KOPT-K1 (cell line): ENCODE results near the gene OCEL1.
A peak's percentile ranks its signal among the peaks of the same experiment; 100 is the strongest.
"Not testable (repeated sequence)": the region's sequence is repeated elsewhere in the genome, so short reads cannot be mapped to it uniquely, and the experiment has no call there.

Experiments used
- H3K27ac ChIP-seq: fragments of 200-600 bp; sonication (generic); 2 replicates; pipeline ENCODE4 v1.5.1; 2016; ENCODE audit warnings: antibody characterized with exemption, mild to moderate bottlenecking, low read depth, low read length; ENCODE audit not compliant: poor library complexity, severe bottlenecking
- H3K36me3 ChIP-seq: fragments of 200-600 bp; sonication (generic); 2 replicates; pipeline ENCODE4 v1.5.1; 2017; ENCODE audit warnings: antibody characterized with exemption, mild to moderate bottlenecking, low read length, moderate library complexity; ENCODE audit not compliant: insufficient read depth
- H3K9me3 ChIP-seq: fragments of 200-600 bp; sonication (generic); 2 replicates; pipeline ENCODE4 v1.5.1; 2017; ENCODE audit warnings: antibody characterized with exemption, low read length, mild to moderate bottlenecking; ENCODE audit not compliant: insufficient read depth, poor library complexity, severe bottlenecking

Gene OCEL1

DNA sequence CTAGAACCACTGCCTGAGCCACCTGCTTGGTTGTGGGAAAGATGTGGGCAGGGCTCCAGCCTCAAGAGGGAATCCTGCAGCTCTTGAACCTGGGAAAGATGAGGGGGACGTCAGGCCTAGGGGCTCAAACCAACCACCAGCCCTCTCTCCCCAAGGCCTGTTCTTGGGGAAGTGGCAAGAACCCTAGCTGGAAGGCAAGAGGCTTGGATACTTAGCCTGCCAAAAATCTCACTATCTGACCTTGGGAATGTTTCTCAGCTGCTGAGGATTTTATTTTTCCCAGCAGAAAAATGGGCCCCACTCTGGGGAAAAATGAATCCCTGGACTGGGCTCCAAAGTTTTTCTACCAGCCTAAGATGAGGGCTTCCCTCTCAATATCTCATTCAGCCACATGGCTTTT is 33.9 kb downstream of the OCEL1 start:
- H3K27ac ChIP-seq = no peak overlapping the region
- no peaks in the 10 kb centered on the region for H3K36me3 ChIP-seq
- no peaks in the 10 kb centered on the region for H3K9me3 ChIP-seq

DNA sequence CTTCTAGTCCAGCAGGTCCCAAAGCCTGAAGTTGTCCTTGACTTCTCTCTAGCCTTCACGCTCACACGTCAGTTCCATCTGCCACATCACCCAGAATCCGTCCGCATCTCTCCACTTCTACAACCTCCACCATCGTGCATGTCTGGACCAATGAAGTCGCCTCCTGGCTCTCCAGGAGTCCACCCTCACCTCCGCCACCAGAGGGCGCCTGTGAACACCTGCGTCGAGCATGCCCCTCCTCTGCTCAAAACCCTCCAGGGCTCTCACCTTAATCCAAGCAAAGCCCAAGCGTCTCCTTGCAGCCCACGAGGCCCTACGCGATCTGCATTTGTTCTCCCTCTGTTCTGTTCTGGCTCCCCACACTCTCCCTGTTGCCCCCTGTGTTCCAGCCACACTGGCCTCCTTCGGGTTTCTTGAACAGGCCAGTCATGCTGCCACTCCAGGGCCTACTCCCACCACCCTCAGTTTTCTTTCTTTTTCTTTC is 34.9 kb downstream of the OCEL1 start:
- Histone ChIP-seq H3K27ac (no peak overlapping the region), H3K36me3 (no peaks in the 10 kb centered on the region), H3K9me3 (no peaks in the 10 kb centered on the region)

DNA sequence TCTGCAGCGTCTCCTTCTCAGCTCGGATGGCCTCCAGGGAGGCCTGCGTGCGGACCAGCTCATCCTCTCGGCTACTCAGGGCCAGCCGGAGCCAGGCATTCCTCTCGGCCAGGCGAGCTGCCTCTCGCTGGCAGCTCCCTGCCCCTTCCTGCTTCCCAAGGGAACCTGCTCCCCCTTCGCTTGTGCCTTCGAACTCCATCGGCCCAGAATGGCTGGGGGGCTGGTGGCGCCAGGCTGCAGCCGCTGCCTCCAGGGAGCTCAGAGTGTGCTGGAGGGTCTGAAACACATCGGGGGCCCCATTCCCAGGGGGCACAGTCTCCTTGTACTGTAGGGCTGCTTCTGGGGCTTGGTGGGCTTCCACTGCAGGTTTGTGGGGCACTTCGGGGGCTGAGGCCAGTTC is 36.5 kb downstream of the OCEL1 start:
- H3K27ac ChIP-seq = no peak overlapping the region
- no peaks in the 10 kb centered on the region for H3K9me3 ChIP-seq
- H3K36me3 ChIP-seq = no peaks in the 10 kb centered on the region

DNA sequence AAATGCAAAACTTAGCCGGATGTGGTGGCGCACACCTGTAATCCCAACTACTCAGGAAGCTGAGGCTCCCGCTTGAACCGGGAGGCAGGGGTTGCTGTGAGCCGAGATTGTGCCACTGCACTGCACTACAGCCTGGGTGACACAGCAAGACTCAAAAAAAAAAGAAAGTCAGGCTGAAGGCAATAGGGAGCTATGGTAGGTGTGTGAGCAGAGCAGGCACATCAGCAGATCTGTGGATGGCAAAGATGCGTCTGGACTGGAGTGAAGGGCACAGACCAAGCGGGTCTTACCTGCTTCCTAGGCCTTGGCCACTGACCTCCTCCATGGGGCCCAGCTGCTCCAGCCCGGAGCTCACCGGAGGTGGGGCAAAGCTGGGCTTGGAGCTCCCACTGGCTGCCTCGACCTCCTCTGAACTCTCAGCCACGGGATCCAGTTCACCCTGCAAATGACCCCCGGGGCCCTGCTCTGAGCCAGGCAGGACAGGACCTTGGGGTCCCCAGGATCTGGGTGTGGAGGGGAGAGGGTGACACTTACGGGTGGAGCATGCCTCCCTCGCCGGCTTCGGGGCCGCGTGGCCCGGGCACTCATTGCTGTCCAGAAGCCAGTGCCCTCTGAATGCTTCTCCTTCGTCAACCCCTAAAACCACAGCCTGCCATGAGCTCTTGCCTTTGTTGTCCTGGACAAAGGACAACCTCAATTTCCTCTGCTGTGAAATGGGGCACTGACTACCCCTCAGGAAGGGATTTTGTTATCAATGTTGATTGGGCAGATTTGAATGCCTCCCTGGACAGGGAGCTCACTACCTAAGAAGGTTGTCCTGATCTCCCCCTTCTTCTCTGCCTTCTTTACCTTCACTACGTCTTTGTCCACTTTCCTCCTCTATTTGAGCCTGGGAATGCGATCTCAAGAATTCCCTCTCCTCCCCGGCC is 38.0 kb downstream of the OCEL1 start:
- Histone ChIP-seq H3K27ac (no peak overlapping the region), H3K9me3 (no peaks in the 10 kb centered on the region), H3K36me3 (peaks cover 4% of the 10 kb centered on the region; the same call in 1 of the 2 replicates)

- no peak within 1 kb of the TSS for H3K27ac ChIP-seq
These were observed 38.6 kb downstream of the OCEL1 start, which contains the start of gene USHBP1 for GRCh38 chr19:17264641-17264979. Gene USHBP1, minus strand, starts transcription at chr19:17264745. Its CDS starts 446 bp downstream, at chr19:17264299.

GRCh38 chr19:17266026-17266425 is 40.0 kb downstream of the OCEL1 start:
- Histone ChIP-seq H3K9me3 (no peaks in the 10 kb centered on the region), H3K36me3 (peaks cover 18% of the 10 kb centered on the region), H3K27ac (no peak overlapping the region)

More at GRCh38 chr19:17264641-17264979, 38.6 kb downstream of the OCEL1 start, which contains the start of gene USHBP1:
- Histone ChIP-seq H3K9me3 (no peaks in the 10 kb centered on the region), H3K36me3 (peaks cover 9% of the 10 kb centered on the region; the same call in 1 of the 2 replicates)

DNA sequence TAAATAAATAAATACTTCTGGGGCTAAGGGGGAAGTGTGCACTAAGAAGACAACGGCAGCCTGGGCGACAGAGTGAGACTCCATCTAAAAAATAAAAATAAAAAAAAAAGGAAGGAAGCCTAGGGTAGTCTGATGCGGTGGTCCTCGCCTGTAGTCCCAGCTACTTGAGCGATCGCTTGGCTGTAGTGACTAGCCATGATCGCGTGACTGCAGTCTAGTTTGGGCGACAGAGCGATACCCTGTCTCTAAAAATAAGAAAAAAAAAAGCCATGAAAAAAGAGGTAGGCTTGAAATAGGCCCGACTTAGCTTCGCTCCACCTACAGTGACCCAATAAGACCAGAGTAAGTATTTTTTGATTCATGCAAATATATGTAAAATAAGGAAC is 40.6 kb downstream of the OCEL1 start:
- no peak overlapping the region for H3K27ac ChIP-seq
- H3K9me3 ChIP-seq = no peaks in the 10 kb centered on the region
- peaks cover 23% of the 10 kb centered on the region for H3K36me3 ChIP-seq

- Histone ChIP-seq H3K36me3 (peaks cover 29% of the 10 kb centered on the region), H3K27ac (peak within 1 kb of the TSS; percentile 73)
These were observed 41.2 kb downstream of the OCEL1 start, which contains the start of gene BABAM1 for GRCh38 chr19:17266975-17267788. Gene BABAM1, plus strand, starts transcription at chr19:17267443. Its CDS starts 1,364 bp downstream, at chr19:17268807.

GRCh38 chr19:17268754-17269153 is 42.7 kb downstream of the OCEL1 start:
- Histone ChIP-seq H3K36me3 (peaks cover 42% of the 10 kb centered on the region), H3K9me3 (no peaks in the 10 kb centered on the region), H3K27ac (peak overlapping the region; percentile 73)

More at GRCh38 chr19:17266975-17267788, 41.2 kb downstream of the OCEL1 start, which contains the start of gene BABAM1:
- no peaks in the 10 kb centered on the region for H3K9me3 ChIP-seq

DNA sequence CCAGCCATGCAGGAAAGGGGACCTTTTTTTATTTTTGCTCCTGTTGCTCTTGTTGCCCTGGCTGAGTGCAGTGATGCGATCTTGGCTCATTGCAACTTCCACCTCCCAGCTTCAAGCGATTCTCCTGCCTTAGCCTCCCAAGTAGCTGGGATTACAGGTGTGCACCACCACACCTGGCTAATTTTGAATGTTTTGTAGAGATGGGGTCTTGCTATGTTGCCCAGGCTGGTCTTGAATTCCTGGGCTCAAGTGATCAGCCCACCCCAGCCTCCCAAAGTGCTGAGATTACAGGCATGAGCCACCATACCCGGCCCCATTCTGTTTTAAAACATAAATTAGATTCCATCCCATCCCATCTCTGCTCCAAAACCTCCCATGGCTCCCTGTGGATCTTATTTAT is 48.9 kb downstream of the OCEL1 start:
- H3K27ac ChIP-seq, H3K9me3 ChIP-seq: not testable (repeated sequence)
- H3K36me3 ChIP-seq = peaks cover 83% of the 10 kb centered on the region

DNA sequence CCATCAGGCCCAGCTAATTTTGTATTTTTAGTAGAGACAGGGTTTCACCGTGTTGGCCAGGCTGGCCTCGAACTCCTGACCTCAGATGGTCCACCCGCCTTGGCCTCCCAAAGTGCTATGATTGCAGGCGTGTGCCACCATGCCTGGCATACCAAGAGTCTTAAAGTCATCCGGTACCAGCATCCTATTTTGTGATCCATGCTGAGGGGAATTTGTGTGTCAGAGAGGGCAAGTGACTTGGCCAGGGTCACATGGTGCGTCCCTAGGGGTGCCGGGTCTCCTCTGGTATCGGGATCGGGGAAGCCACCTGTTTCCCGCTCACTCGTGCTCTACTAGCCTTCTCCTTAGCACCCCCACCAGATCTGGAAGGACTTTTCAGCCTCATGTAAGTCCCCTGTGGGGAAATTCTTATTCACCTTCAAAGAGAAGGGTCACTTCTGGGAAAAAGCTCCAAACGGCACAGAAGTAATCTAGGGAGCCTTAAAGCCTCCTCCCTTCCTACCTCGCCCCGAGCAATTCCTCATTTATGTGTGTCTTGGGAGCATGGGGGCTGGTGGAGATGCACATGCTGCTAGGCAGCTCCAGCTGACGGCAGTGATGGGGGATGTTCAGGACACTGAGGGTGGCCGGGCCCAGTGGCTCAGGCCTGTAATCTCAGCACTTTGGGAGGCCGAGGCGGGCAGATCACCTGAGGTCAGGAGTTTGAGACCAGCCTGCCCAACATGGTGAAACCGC is 49.6 kb downstream of the OCEL1 start:
- peaks cover 77% of the 10 kb centered on the region for H3K36me3 ChIP-seq
- H3K9me3 ChIP-seq = no peaks in the 10 kb centered on the region
- no peak overlapping the region for H3K27ac ChIP-seq
